GM18526 (cell line): ENCODE measurements around the gene LIPK.

Experiments used
- POLR2A ChIP-seq: IDR thresholded peaks from 3 replicates; pipeline ENCODE4 v1.6.1; 2011; ENCODE audit not compliant: insufficient read length; ENCODE audit errors: extremely low read depth

LIPK gene, protein sequence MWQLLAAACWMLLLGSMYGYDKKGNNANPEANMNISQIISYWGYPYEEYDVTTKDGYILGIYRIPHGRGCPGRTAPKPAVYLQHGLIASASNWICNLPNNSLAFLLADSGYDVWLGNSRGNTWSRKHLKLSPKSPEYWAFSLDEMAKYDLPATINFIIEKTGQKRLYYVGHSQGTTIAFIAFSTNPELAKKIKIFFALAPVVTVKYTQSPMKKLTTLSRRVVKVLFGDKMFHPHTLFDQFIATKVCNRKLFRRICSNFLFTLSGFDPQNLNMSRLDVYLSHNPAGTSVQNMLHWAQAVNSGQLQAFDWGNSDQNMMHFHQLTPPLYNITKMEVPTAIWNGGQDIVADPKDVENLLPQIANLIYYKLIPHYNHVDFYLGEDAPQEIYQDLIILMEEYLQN

DNA sequence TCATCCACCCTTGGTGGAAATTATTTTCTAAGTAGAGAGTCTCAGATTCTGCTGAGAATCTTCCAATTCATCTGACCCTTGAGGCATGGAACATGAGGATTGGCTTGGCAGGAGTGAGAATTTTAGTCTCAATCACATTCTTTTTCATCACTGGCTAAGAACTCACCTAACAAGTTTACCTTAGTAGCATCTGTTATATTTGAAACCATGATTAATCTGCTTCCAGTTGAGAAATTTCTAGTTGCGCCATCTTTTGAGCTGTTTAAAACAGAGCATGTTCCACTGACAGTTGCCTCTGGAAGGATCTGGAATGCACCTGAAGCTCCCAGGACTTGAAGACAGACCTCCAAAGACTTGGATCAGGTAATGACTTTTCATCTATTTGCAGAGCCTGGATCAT lies at the start of gene LIPK:
TSS of gene LIPK (plus strand) at position 292 of the 400 bp plus-strand sequence. CDS start 18,295 bp downstream, outside the sequence.
- no peak for TF ChIP-seq POLR2A

DNA sequence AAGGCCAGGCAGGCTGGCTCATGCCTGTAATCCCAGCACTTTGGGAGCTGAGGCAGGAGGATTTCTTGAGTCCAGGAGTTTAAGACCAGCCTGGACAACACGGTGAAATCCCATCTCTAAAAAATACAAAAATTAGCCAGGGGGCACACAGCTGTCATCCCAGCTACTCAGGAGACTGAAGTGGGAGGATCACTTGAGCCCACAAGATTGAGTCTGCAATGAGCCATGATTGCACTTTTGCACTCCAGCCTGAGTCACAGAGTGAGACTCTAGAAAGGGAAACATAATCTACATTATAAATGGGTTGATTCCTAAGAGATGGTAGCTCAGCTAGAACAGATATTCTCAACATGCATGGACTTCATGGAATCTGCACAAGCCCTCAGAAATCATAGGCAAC lies 48.1 kb upstream of the LIPK start:
- TF ChIP-seq POLR2A: no peak

DNA sequence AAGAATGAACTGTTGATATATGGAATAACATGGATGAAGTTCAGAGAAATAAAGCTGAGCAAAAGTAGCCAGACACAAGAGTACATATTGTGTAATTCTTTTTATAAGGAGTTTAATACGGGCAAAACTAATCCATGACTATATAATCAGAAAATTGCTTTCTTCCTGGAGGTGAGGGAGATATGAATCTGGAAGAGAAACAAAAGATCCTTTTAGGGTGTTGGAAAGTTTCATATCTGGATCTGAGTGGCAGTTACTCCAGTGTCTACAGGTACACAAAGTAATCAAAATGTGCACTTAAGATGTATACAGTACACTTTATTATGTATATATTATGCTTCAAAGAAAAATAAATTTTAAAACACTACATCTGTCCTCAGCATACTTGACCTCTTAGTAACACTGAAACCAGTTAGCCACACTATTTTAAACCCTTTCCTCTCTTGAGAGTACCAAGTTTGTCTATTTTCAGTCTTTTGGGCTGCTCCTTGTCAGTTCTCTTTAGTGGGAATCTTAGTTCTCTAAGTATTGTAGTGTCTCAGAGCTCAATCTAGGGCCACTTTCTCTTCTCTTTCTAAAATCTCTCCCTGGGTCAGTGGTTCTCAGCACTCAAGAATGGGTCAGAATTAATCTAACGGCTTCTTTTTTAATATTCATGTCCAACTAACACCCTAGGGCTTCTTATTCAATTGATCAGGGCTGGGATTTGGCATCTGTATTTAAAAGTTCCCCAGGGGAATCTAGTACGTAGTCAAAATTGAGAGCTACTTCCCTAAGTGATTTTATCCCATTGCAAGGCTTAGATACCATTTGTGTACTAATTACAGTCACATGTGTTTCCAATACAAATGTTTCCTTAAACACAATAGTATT lies 46.1 kb upstream of the LIPK start:
- TF ChIP-seq POLR2A: no peak

DNA sequence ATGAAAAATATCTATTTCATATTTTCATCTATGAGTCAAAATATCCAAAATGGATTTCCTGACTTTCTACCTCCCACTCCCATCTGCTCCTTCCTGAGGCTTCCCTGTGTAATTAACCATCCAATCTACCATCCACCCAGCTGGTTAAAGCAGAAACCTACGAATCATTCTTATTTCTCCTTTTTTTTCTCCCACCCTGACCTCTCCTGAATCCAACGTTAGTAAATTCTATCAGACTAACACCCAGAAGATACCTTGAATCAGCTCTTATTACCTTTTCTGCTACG lies 45.5 kb upstream of the LIPK start:
- TF ChIP-seq POLR2A: no peak

DNA sequence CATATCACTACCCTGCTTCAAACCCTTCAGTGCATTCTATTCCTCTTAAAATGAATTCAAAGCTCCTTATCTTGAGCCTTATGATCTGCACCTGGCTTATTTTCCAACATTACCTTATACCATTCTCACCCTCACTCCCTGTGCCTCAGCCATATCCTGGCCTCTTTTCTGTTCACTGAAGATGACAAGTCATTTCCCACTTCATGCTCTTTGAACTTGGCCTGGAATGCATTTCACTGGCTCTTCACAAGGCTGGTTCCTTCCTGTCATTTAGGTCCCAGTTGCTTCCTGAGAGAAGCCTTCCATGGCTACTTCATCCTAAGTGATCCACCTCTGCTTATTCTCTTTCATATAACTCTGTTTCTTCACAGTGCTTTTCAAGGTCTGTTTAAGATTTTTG lies 45.0 kb upstream of the LIPK start:
- no peak for TF ChIP-seq POLR2A

DNA sequence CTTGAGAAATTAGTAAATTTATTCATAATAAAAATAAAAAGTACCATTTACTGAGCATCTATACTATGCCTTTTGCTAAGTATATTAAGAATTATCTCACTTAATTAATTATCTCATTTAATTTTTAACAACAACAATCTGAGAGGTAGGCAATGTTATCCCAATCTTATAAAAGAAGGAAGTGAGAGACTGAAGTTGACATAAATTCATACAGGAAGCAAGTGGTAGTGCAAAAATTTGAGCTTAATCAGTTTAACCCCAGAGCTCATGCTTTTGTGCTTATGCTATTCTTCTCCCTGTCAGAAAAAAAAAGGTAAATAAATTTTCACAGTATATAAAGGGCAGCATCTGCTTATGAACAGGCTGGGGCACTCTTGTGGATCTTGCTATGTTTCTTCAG lies 44.5 kb upstream of the LIPK start:
- no peak for TF ChIP-seq POLR2A

DNA sequence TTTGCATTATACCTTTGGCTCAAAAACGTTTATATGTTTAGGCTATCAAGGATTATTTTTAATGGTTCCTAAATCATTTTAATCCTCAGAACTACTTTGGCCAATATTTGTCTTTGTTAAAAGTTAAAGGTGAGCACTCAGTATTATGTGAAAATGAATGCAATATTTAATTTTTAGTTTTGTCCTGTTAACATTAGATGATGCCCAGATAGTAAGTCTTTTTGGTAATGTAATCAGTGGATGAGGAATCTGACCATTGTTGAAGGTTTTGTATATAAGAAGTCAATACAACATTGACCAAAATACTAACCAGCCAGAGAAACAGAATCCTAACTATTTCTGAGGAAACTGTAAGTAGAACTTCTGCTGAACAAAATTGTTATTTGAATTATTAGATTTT lies 41.9 kb upstream of the LIPK start, which contains the start of gene LIPF:
TSS of gene LIPF (plus strand) at position 301 of the 400 bp plus-strand sequence. CDS start 2,856 bp downstream, outside the sequence.
- TF ChIP-seq POLR2A: no peak

DNA sequence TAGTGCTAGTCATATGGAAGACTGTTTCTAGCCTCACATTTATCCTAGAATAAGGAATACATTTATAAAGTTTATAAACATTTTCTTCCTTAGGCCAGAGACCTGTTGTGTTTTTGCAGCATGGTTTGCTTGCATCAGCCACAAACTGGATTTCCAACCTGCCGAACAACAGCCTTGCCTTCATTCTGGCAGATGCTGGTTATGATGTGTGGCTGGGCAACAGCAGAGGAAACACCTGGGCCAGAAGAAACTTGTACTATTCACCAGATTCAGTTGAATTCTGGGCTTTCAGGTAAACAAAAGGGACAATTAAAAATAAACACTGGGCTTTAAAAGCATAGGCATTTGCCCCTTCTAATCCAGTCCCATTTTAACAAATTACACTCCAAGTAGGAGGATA lies 37.6 kb upstream of the LIPK start:
- TF ChIP-seq POLR2A: no peak

DNA sequence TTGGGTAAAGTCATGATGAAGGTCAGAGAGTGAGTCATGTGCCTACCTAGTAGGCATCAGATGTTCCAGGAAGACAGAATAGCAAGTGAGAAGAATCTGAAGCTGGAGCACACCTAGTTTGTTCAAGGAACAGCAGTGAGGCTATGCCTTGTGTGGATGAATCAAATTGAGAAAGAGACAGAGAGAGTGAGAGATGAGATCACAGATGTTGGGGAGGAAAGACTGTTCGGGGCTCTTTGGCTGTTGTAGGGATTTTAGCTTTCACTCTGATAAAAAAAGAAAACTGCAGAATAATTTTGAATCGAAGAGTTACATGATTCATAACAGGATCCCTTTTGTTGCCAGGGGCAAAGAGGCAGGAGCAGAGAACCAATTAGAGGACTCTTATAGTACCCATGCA lies 35.6 kb upstream of the LIPK start:
- no peak for TF ChIP-seq POLR2A

DNA sequence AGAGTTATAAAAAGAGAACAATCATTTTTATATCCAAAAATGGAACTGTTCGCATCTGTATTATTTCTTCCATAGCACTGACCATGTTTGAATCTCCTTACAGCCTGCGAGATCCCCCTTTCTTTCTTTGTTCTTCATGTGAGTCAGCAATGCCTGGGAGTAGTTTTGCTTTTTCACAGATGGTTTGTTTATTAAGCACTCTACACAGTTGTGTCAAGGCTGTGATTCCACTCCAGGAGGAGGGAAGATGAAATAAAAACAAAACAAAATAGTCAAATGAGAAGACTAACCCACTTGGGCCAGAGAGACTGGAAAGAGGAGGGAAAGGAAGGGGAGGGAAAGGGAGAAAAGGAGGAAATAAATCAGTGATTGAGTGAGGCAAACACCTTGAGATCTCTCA lies 34.0 kb upstream of the LIPK start:
- TF ChIP-seq POLR2A: no peak

DNA sequence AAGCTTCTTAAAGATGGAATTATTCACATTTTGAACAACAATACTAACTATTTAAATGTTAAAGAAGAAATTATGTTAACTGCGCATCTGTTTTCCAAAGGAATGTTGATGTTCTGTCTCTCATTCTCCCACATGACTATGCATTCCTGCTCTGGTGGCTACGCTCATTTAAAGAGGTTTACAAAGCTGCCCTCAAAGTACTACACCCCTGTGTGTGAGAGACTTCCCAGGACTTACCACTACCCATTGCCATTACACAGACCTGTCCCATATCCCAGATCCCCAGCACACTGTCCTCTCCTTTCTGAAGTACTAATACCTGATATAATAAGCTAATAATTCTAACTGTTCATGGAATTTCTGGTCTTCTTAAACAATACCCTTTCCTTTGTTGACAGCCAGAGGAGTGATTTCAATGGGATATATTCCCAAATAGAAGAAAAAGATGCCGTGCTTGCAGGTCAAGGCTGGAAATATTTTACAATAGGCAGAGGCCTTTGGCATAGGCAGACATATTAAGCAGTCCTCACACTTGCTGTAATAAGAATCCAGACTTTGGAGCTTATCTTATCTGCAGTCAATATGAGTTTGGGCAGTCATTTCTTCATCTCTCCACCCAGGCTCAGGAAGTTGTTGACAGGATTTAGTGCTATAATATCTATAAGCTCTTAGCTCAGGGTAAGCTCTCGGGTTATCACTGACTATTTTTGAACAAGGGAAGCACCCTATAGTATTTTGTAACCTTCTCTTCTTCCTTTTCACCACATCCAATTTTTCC lies 29.6 kb upstream of the LIPK start:
- no peak for TF ChIP-seq POLR2A

DNA sequence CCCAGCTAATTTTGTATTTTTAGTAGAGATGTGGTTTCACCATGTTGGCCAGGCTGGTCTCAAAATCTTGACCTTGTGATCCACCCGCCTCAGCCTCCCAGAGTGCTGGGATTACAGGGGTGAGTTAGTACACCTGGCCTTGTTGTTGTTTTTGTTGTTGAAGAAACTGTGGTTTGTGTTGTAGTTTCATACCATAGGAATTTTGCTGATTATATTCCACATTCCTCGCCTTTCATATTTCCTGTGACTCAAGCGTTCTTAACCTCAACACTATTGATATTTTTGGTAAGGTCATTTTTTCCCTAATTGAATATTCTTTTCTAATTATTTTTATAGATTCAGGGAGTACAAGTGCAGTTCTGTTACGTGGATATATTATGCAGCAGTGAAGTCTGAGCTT lies 25.1 kb upstream of the LIPK start:
- TF ChIP-seq POLR2A: no peak

DNA sequence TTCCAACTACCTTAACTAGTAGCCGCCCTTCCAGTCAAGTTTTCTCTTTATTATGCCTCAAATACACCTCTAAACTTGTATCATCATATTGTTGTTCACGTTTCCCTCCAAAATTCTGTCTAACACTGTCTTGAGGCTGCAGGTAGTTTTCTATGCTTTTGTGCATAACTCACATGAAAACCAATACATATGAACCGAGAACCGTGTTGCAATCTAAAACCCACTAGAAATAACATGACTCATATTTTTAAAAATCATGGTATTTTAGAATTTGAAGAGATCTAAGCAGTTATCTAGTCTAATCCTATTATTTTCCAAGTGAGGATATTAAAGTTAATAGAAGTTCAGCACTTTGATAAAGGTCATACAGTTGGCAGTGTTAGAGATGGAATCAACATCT lies 23.6 kb upstream of the LIPK start:
- TF ChIP-seq POLR2A: no peak

DNA sequence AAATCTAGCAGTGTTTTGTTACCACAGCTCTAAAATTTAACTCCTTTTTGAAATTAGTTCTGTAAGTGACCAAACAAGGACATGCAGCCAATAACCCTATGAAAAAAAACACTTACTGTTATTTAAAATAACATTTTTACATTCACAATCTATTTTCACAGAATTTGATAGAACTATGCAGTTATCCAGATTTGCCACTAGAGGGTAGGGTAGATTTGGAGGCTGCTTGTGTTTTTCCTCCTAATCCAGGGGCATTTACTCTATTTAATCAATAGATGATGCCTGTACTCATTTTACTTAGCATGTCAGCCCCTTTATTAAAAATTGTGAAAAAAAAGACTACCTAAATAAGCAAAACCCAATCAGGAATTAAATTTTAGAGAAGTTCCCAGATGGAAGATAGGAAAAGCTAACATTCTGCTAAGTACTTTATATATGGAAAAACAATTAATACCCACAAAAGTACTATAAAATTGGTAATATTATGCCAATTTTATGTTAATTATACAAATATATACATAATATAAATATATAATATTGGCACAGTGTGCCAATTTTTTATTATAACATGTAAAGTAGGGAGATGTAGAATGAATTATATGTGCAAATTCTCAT lies 18.1 kb upstream of the LIPK start:
- TF ChIP-seq POLR2A: no peak

DNA sequence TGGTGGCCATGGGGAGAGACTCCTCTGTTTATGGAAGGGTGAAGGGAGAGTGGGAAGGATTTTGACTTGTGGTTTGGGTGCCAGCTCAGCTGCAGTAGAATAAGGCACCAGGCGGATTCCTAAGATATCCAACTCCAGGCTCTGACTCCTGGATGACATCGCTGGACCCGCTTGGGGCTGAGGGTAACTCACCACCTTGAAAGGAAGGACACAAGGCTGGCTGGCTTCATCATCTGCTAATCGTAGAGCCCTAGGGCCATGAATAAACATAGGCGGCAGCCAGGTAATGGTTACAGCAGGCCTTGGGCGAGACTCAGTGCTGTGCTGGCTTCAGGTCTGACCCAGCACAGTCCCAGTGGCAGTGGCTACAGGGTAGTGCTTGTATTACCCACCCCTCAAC lies 16.7 kb upstream of the LIPK start:
- TF ChIP-seq POLR2A: no peak
